NCI-H2107 treated with DMSO at 0.1 percent for 48 hours (cell line): ENCODE data around the gene JSRP1.

ENCODE experiments used
- DNase-seq: peaks from one replicate; lab custom pipeline; 2025; ENCODE audit not compliant: unreplicated experiment; lab: John Stamatoyannopoulos, UW

The JSRP1 gene

DNA sequence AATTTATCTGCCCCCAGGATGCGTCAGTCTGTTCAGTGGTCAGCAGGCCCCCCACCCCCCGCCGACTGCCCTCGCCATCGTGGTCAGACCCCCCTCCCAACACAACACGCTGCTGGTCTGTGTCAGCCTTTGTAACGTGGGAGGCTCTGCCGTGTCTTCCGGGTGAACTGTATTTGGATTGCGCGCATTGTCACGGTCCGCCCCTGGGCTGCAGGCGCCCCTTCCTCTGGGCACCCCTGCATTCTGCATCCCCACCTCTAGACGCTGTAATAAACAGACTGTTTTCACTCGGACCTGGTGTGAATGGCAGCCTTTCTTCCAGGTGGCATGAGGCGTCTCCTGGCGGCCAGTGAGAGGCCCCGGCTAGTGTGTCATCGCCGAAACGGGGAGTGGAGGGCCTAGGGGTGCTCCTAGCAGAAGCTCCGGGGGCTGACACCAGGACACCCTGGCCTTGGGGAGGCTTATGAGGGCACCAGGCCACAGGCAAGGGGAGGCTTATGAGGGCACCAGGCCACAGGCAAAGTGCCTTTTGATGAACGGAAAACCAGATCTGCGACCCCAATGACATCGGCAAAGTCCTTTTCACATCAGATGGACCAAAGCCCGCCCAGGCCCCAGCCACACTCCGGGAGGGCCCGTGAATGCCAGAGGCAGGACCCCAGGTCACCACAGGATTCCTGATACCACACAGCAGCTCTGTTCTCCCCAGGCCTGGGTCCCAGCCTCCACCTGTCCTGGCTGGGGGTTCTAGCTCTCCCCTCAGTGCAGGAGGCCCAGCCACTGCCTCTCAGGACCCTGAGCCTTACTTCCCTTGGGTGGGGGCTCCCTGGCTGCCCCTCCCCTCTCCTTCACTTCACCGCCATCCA, 23.7 kb downstream of the JSRP1 start:
- DNase-seq = no peak

DNA sequence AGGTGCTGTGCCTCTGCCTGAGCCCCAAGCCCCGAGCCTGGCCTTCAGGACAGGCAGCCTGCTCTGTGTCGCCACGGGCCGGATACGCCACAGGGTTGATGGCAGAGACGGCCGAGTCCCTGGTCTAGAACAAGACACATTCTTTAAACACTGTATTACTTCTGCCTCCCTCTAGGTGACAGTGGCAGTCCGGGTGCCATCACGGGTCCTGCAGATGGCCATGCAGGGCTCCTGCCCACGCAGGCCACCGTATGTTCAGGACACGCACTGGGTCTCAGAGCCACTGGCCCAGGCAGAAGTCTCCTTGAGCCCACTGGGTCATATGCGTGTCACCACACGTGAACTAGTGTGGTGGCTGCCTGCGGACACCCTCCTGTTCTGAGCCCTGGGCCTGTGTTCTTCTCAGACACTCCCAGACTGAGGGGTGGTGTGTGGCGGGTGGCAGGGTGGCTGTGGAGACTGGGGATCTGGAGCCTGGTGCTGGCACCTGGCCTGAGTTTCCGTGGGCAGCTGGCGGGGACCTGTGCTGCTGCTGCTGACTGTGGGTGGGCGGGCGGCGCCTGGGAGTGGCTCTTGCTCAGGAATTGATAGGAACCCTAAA, 24.5 kb downstream of the JSRP1 start:
- no peak for DNase-seq

DNA sequence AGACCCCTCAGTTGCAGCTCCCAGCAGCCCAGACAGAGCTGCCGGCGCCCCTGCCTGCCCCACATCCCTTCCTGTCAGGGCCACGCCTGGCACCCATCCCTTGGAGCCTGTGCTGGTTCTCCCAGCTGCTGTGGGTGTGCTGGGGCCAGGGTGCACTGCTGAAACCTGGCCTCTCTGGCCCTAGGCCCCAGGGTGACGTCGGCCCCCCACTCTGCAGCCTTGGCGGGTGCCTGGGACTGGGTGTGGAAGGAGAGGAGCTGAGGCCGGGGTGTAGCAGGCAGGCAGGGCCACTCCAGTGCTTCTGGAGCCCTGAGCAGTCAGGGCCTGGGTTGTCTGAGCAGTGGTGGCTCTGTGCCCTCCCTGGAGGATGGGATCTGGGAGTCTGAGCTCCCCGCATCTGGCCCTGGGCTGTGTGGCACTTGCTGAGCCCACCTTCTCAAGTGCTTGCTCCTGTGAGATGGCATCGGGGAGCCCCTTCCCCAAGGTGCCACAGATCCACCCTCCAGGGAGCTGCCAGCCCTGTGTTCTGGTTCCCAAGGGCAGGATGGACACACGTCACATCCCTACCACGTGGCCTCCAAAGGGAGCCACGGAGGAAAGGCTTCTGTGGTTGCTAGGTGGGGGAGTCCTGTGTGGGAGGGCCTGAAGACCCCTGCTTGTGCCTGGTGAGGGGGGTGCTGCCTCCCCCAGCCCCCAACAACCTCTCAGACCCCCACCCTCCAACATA, 25.2 kb downstream of the JSRP1 start:
- DNase-seq = no peak

DNA sequence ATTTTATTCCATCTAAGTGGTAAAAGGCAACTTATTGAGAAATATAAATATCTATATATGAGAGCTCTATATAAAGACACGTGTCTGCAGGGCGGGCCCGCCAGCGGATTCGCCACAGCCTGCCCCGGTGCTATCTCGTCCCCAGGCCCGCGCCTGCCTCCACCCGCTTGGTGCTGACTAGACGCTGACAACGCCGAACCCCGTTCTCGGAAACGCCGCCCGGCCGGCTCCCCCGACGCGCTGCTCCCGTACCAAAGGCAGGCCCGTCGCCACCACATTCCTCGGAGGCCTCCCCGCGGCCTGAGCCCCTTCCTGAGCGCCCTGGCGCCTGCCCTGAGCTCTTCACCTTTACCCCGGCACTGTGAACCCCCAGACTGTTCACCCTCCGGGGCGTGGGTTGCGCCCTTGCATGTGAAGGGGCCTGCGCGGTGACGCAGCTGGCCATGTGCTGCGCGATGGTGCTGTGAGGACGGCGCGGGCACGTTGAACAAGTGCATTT, 26.1 kb downstream of the JSRP1 start:
- no peak for DNase-seq

DNA sequence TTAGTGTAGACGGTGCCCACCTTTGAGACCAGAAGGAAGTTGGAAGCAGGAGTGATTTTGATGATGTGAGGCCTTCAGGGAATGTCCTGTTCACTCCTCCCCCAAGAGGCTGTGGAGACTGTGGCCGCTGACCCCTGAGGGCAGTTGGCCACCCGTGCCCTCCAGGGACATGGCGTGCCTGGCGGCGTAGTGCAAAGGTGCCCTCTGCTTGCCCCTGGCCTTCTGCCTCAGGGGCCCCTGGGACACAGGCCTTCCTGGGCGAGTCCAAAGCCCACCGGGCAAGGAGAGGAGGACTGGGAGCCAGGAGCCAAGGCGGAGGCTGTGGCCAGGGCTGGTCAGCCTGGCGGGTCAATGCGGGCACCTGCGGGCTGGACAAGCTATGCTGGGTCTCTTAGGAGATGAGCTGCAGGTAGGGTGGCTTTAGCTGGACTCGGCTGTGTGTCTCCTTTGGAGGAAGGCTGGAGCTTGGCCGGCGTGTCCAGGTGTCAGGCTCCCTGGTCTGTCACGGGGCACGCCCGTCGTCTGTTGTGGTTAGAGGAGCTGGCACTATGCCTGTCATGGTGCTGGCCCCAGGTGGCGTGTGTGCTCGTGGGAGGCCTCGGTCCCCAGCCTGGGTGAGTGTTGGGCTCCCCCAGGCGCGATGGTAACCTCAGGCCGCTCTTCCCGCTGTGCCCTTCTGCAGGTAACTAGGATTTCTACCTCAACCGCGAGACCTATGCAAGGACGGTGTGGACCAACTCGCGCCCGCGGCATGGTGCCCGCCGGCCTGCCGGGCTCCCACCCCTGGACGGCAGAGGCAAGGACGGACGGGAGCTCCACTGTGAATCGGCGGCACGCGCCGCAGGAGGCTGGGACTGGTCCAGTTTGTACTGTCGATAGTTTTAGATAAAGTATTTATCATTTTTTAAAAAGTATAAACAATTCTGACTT, 26.8 kb downstream of the JSRP1 start:
- DNase-seq = no peak

DNA sequence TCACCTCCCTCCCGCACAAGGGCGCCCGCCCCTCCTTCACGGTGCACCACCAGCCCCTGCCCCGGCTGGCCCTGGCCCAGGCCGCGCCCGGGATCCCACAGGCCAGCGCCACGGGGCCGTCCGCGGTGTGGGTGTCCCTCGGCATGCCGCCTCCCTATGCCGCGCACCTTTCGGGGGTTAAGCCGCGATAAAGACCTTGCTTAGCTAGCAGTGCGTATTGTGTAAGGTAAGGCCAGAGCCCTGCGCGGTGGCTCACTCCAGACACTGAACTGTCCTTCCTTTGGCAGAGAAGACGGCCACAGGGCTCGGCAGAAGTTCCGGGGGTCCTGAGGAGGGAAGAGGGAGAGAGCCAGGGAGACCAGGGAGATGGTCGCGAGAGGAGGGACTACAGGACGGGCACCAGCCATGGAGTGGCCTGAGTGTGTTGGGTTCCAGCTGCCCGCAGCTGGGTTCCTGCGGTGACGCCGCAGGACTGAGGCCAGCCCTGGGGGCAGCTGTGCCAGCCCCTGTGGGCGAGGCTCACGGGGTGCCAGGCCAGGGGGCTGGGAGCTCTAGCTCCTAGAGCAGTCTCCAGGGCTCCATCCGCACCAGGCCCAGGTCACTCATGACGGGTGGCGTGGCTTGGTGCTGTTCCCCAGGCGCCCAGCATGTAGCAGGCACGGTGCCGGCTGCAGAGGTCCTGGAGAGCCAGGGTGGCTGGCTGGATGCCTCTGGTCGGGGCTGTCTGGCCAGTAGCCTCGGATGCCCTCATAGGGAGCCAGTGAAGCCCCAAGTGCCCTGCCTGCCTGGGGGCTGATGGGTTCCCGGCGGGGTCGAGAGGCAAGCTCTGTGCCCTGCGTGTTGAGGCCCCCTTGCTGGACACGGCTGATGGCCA, 27.8 kb downstream of the JSRP1 start:
- DNase-seq = no peak

DNA sequence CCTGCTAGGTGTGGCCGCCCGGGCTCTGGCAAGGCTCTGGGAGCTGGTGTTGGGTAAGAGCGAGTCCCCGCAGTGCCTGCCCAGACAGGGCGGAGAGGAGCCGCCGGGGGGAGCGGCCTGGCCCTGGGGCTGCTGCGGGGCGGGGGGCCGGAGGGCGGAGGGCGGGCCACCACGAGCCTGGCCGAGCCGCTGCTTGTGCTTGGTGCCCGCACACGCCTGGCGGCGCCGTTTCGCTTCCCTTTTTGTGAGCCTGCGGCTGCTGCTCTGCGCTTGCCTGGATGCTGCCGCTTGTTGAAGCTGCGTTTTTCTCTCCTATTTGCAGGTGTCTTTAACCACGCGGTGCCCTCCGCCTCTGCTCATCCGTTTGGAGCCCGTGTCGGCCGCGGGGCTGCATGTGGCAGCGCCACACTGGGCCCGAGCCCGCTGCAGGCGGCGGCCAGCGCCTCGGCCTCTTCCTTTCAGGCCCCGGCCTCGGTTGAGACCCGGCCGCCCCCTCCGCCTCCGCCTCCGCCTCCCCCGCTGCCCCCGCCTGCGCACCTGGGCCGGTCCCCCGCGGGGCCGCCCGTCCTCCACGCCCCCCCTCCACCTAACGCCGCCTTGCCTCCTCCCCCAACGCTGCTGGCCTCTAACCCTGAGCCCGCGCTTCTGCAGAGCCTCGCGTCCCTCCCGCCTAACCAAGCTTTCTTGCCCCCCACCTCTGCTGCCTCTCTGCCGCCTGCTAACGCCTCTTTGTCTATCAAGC, 28.6 kb downstream of the JSRP1 start:
- no peak for DNase-seq

DNA sequence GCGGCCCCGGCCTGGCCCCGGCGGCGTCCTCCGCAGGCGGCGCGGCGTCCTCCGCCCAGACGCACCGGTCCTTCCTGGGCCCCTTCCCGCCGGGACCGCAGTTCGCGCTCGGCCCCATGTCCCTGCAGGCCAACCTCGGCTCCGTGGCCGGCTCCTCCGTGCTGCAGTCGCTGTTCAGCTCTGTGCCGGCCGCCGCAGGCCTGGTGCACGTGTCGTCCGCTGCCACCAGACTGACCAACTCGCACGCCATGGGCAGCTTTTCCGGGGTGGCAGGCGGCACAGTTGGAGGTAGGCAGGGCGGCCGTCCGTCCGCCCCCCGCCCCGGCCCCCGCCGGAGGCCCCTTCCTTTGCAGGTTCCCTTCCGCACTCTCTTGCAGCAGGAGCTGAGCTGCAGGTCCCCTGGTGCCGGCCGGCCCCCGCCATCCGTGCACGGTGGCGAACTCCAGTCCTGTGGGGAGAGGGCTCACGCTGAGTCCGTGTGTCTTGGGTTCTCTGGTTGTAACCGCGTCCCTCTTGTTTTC, 29.3 kb downstream of the JSRP1 start:
- DNase-seq = no peak

DNA sequence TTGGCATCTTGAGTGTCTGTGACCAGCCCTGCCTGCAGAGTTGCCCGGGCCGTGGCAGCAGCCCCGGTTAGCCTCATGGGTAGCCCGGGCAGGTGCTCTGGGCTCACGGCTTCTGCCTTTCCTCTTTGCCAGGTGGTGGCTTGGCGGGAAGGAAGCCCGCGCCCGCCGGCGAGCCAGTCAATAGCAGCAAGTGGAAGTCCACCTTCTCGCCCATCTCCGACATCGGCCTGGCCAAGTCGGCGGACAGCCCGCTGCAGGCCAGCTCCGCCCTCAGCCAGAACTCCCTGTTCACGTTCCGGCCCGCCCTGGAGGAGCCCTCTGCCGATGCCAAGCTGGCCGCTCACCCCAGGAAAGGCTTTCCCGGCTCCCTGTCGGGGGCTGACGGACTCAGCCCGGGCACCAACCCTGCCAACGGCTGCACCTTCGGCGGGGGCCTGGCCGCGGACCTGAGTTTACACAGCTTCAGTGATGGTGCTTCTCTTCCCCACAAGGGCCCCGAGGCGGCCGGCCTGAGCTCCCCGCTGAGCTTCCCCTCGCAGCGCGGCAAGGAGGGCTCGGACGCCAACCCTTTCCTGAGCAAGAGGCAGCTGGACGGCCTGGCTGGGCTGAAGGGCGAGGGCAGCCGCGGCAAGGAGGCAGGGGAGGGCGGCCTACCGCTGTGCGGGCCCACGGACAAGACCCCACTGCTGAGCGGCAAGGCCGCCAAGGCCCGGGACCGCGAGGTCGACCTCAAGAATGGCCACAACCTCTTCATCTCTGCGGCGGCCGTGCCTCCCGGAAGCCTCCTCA, 30.0 kb downstream of the JSRP1 start:
- no peak for DNase-seq

DNA sequence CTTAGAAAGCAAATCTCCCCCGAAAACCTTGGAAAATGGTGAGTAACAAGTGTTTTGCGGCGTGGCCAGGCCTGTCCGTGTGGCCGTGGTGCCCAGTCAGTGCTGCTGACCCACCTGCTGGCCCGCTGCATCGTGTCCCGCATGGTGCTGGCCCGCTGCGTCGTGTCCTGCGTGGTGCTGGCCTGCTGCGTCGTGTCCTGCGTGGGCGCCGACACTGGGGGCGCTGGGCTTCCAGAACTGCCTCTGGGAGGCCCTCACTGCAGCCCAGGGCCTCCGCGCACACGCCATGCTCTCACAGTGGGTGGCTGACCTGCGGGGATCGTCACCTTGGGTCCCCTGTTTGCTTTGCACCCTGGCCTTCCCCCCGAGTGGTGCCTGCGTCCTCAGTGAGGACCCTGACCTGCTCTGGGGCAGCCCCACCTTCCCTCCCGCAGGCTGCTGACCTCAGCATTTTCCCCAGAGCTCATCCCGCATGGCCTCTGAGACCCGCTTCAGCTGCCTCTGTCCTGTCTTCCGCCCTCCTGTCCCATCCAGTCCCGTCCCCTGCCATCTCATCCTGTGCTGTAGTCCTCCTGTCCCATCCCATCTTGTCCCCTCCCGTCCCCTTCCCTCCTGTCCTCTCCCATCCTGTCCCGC, 30.7 kb downstream of the JSRP1 start:
- DNase-seq = no peak

DNA sequence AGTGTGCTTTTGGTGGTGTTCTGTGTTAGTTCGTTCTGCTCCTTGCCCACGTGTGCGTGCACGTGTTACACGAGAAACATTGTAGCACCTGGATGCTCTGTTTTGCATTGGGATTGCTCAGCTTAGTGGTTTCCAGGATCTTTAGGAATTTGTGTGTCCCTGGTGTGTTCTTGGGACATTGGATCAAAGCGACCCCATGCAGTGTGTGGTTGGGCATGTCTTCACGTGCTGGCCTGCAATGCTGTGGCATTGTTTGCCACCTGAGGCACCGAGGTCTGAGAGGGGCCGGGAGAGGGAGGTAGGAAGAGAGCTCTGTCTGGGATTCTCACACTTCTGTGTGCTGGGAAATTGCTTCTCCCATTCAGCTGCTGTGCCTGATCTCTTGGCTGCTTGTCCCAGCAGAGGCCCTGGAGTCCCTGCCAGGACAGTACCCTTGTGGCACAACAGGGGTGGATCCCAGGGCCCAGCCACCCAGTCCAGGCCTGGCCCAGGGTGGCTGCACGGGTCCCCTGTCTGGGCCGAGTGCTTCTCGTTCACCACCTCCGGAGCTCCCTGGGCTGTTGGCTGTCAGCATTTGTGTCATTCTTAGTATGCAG, 31.4 kb downstream of the JSRP1 start:
- no peak for DNase-seq

DNA sequence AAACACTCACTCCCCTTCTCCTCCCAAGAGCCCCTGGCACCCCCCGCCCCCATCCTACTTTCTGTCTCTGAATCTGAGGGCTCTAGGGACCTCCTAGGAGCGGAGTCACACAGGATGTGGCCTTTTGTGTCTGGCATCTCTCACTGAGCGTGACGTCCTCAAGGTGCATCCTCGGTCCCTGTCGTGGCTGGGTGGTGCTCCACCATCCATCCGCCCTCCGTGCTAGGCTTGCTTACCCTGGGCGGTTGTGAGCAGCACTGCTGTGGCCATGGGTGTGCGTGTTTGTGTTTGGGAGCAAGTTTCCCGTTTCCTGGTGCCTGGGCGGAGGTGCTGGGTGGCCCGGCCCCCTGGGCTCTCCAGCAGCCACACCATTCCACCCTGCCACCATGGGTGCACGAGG, 32.3 kb downstream of the JSRP1 start:
- no peak for DNase-seq

DNA sequence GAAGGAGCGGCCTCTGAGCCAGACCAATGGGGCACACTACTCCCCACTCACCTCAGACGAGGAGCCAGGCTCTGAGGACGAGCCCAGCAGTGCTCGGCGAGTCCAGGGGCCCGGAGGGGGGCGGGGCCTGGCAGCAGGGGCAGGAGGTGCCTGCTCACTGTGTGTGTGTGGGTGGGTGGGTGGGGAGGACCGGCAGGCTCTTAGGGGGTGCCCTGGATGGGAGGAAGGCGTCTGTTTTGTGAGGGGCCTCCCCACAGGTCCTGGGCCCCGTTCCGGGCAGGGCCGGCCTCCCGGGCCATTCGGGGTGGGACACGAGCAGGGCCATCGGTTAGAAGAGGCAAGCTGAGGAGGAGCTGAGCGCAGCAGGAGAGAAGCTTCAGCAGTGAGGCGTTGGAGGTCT, 32.8 kb downstream of the JSRP1 start:
- no peak for DNase-seq

DNA sequence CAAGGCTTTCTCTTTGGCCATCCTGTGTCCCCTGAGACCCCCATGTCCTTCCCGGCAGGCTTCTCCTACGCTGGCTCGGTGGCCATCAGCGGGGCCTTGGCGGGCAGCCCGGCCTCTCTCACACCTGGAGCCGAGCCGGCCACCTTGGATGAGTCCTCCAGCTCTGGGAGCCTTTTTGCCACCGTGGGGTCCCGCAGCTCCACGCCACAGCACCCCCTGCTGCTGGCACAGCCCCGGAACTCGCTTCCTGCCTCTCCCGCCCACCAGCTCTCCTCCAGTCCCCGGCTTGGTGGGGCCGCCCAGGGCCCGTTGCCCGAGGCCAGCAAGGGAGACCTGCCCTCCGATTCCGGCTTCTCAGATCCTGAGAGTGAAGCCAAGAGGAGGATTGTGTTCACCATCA, 34.3 kb downstream of the JSRP1 start:
- no peak for DNase-seq

DNA sequence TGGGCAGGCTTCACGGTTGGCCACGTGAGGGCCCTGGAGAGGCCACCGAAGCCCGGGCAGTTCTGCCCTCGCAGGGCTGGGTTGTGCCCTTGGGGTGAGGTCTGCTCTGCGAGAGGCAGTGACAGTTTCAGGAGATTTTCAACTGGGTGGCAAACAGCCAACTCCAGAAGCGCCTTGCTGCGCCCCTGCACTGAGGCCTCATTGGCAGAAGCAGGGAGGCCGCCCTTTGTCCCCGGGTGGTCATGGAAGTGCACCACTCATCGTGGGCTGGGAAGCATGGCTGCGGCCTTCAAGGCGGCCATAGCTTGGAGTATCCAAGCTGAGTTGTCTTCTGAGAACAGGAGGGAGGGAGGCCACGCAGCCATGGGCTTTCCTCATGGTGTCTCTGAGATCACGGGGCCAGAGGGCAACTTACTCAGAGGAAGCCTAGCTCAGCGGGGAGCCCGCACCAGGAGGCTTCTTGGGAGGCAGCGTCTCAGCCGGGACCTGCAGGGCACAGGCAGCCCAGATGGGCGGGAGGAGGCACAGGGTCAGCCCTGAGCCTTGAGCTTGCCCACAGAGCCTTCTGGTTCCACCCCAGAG, 34.9 kb downstream of the JSRP1 start:
- no peak for DNase-seq

DNA sequence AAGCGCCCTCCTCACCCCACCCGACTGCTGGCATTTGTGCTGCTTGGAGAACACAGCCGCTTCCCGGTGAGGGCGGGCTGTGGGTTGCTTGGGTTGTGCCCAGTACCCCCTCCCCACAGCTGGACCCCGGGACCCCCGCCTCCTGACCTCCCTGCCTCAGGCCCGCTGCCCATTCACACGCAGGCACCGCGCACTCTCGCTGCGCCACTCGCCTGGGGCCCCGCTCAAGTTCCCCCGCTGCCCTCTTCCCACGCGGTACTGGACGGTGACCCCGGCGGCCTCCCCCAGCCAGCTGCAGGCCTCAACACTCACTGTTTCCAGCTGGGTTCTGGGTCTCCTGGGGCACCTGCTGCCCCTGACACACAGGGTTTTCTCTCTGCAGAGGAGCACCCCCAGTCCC, 36.5 kb downstream of the JSRP1 start:
- DNase-seq = no peak

DNA sequence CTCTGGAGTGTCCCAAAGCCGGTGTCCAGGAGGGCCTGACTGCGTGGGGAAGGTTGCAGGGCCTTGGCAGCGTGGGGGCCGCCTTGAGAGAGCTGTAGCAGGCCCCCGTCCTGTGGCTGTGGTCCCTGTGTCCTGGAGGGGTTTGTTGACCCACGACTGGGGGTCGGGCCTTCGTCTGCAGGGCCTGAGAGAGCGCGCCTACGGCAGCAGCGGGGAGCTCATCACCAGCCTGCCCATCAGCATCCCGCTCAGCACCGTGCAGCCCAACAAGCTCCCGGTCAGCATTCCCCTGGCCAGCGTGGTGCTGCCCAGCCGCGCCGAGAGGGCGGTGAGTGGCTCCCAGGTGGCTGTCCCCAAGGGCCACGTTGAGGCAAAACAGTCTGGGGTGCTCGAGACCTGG, 38.6 kb downstream of the JSRP1 start:
- no peak for DNase-seq
